ENCODE data around the gene KCTD7. TPM values are rescaled to one million over a fixed set of nuclear protein-coding genes. Genes with fewer than 3 reads are reported as not detected.
A peak's percentile ranks its signal among the peaks of the same experiment; 100 is the strongest.

The KCTD7 gene
- total and polyA plus RNA-seq, 2 of the 13 experiments (the other 11 are each of a cell fraction or from before 2014, with no cell fraction given), result 7.3 to 13.5 TPM

DNA sequence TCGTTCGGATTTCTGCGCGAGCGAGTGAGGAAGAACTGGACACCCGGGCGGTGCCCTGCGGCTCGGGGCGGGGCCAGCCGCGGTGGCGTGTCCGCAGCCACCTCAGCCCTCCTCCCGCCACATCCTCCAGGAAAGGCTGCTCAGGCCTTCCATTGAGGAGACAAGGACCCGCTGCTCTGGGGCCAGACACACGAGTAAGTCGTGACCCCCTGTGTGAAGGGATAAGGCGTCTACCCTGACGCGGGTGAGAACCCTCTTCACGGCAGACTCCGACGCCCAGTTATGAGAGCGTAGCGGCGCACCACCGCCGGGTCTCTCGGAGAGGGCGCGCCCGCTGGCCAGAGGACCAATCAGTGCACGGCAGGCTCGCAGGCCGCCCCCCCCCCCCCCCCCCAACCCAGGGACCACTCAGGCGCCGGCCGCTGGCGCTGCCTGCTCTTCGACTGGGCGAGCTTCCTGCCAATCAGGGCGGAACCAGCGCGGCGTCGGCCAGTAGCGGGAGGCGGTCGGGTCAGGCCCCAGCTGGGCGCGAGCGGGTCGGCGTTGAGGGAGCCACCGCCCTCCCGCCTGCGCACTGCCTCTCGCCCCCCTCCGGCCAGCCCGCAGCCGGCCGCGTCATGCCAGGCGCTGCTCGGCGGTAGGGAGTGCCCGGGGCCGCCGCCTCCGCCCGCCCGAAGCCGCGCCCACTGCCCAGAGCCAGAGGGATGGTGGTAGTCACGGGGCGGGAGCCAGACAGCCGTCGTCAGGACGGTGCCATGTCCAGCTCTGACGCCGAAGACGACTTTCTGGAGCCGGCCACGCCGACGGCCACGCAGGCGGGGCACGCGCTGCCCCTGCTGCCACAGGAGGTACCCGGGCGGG is at the start of gene KCTD7 (continued):
- TF ChIP-seq, protein P1, sequence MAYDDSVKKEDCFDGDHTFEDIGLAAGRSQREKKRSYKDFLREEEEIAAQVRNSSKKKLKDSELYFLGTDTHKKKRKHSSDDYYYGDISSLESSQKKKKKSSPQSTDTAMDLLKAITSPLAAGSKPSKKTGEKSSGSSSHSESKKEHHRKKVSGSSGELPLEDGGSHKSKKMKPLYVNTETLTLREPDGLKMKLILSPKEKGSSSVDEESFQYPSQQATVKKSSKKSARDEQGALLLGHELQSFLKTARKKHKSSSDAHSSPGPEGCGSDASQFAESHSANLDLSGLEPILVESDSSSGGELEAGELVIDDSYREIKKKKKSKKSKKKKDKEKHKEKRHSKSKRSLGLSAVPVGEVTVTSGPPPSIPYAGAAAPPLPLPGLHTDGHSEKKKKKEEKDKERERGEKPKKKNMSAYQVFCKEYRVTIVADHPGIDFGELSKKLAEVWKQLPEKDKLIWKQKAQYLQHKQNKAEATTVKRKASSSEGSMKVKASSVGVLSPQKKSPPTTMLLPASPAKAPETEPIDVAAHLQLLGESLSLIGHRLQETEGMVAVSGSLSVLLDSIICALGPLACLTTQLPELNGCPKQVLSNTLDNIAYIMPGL (CRISPR knock-in tag; IDR thresholded peaks at IDR 0.05; ENCODE audit: borderline replicate concordance in 1 of 2, low read depth in 1 of 2), result peak; percentile 51 to 59; a peak in 1 of 4 replicates
- no peak for TF ChIP-seq FIP1L1 (IDR thresholded peaks at IDR 0.05; ENCODE audit: borderline replicate concordance, insufficient read depth, low read depth, low read length)
- TF ChIP-seq, protein P2, sequence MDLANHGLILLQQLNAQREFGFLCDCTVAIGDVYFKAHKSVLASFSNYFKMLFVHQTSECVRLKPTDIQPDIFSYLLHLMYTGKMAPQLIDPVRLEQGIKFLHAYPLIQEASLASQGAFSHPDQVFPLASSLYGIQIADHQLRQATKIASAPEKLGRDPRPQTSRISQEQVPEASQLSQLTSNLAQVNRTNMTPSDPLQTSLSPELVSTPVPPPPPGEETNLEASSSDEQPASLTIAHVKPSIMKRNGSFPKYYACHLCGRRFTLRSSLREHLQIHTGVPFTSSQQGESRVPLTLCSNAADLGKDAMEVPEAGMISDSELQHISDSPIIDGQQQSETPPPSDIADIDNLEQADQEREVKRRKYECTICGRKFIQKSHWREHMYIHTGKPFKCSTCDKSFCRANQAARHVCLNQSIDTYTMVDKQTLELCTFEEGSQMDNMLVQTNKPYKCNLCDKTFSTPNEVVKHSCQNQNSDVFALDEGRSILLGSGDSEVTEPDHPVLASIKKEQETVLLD (CRISPR knock-in tag; IDR thresholded peaks at IDR 0.05; ENCODE audit: low read depth), result 0 out of 2 replicates have a peak, but pooled peaks have one; percentile 28
- no peak for TF ChIP-seq TCF12 (IDR thresholded peaks at IDR 0.05)
- TF ChIP-seq TCF12 (CRISPR knock-in tag; IDR thresholded peaks at IDR 0.05), result peak; percentile 88; the same call in 1 of the 2 replicates
- TF ChIP-seq HNRNPK (IDR thresholded peaks at IDR 0.05; ENCODE audit: low read depth, low read length, poor library complexity, severe bottlenecking), result peak; percentile 97
- TF ChIP-seq SMC3 (IDR thresholded peaks at IDR 0.05; ENCODE audit: low read length), result no peak
- peak; percentile 20; the same call in 1 of the 2 replicates for TF ChIP-seq GFI1 (CRISPR knock-in tag; IDR thresholded peaks at IDR 0.05; ENCODE audit: borderline replicate concordance)
- peak; percentile 82 for TF ChIP-seq KLF12 (CRISPR knock-in tag; IDR thresholded peaks at IDR 0.05; ENCODE audit: borderline replicate concordance)
- TF ChIP-seq MEIS1 (CRISPR knock-in tag; IDR thresholded peaks at IDR 0.05; ENCODE audit: borderline replicate concordance), result peak; percentile 60; the same call in 1 of the 2 replicates
- TF ChIP-seq, protein P3, sequence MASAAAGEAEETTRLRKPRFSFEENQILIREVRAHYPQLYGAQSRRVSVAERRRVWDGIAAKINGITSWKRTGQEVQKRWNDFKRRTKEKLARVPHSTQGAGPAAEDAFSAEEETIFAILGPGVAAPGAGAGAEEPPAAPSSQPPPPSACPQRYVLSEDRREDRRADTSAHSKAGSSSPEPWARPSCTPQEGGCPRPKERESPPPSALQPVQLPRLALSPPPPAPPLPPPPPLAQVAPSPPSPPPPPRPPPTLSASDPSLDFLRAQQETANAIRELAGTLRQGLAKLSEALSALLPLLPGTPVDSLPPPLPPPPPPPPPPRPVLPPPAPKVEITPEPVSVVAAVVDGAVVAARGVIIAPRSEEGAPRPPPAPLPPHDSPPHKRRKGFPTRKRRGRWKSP (CRISPR knock-in tag; IDR thresholded peaks at IDR 0.05), result peak; percentile 87; the same call in 1 of the 2 replicates
- peak; percentile 64; the same call in 1 of the 2 replicates for TF ChIP-seq ZIK1 (CRISPR knock-in tag; IDR thresholded peaks at IDR 0.05; ENCODE audit: borderline replicate concordance, low read depth)
- no peak for TF ChIP-seq SRSF4 (IDR thresholded peaks at IDR 0.05; ENCODE audit: low read depth, low read length, poor library complexity, severe bottlenecking)
- TF ChIP-seq, protein P4, sequence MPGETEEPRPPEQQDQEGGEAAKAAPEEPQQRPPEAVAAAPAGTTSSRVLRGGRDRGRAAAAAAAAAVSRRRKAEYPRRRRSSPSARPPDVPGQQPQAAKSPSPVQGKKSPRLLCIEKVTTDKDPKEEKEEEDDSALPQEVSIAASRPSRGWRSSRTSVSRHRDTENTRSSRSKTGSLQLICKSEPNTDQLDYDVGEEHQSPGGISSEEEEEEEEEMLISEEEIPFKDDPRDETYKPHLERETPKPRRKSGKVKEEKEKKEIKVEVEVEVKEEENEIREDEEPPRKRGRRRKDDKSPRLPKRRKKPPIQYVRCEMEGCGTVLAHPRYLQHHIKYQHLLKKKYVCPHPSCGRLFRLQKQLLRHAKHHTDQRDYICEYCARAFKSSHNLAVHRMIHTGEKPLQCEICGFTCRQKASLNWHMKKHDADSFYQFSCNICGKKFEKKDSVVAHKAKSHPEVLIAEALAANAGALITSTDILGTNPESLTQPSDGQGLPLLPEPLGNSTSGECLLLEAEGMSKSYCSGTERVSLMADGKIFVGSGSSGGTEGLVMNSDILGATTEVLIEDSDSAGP (CRISPR knock-in tag; IDR thresholded peaks at IDR 0.05; ENCODE audit: borderline replicate concordance), result peak; percentile 88
- TF ChIP-seq, protein P5, sequence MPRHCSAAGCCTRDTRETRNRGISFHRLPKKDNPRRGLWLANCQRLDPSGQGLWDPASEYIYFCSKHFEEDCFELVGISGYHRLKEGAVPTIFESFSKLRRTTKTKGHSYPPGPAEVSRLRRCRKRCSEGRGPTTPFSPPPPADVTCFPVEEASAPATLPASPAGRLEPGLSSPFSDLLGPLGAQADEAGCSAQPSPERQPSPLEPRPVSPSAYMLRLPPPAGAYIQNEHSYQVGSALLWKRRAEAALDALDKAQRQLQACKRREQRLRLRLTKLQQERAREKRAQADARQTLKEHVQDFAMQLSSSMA (CRISPR knock-in tag; IDR thresholded peaks at IDR 0.05), result no peak
- peak; percentile 90 for TF ChIP-seq TAF1 (CRISPR knock-in tag; IDR thresholded peaks at IDR 0.05)
- no peak for TF ChIP-seq MBNL3 (CRISPR knock-in tag; conservative IDR thresholded peaks at IDR 0.05)
- no peak for TF ChIP-seq ZNF879 (CRISPR knock-in tag; IDR thresholded peaks at IDR 0.05)
- TF ChIP-seq ZSCAN29 (CRISPR knock-in tag; conservative IDR thresholded peaks at IDR 0.05), result peak; percentile 56; the same call in 1 of the 2 replicates

Measured in HepG2 (cell line).